MCF 10A (cell line): Measurements from ENCODE around the gene COBL. TPM values are rescaled to one million over a fixed set of nuclear protein-coding genes. Genes with fewer than 3 reads are reported as not detected.

Source experiments
- BruUV-seq: library from RNA; stranded (reverse); fragments of 400-500 nt; replicated peaks from 2 replicates; lab custom pipeline; 2021; lab: Mats Ljungman, UMichigan
- CTCF ChIA-PET: fragments of 300-600 bp; sonication (Branson Sonifier 250); formaldehyde crosslinking; extraction: SDS; loops from one replicate; lab custom pipeline; 2021; ENCODE audit warnings: antibody characterized with exemption, inconsistent platforms; lab: Yijun Ruan, JAX
- POLR2A ChIA-PET: fragments of 300-600, 350-650 bp; sonication (Branson Sonifier 250); formaldehyde crosslinking; extraction: SDS; loops from one replicate; lab custom pipeline; 2020; ENCODE audit warnings: antibody characterized with exemption, inconsistent platforms; lab: Yijun Ruan, JAX
- DNase-seq: peaks from one replicate; pipeline ENCODE4 v3.0.0-alpha.2; 2018; ENCODE audit not compliant: unreplicated experiment
- H3K27ac Mint-ChIP-seq: one replicate; pipeline ENCODE4 v1.8.0; 2022; ENCODE audit warnings: mild to moderate bottlenecking, low read depth, mixed read lengths; ENCODE audit not compliant: unreplicated experiment
- H3K27me3 Mint-ChIP-seq: one replicate; pipeline ENCODE4 v1.8.0; 2022; ENCODE audit warnings: mixed read lengths; ENCODE audit not compliant: insufficient read depth, unreplicated experiment
- H3K36me3 Mint-ChIP-seq: one replicate; pipeline ENCODE4 v1.8.0; 2022; ENCODE audit warnings: mild to moderate bottlenecking, moderate library complexity, mixed read lengths; ENCODE audit not compliant: insufficient read depth, unreplicated experiment
- H3K4me1 Mint-ChIP-seq: one replicate; pipeline ENCODE4 v1.8.0; 2022; ENCODE audit warnings: mixed read lengths; ENCODE audit not compliant: insufficient read depth, unreplicated experiment
- H3K4me3 Mint-ChIP-seq: one replicate; pipeline ENCODE4 v1.8.0; 2022; ENCODE audit warnings: mild to moderate bottlenecking, moderate library complexity, mixed read lengths; ENCODE audit not compliant: unreplicated experiment
- H3K9me3 Mint-ChIP-seq: one replicate; pipeline ENCODE4 v1.8.0; 2022; ENCODE audit warnings: mixed read lengths; ENCODE audit not compliant: unreplicated experiment
- intact Hi-C: fragments of 100-400 bp; cut with micrococcal nuclease; formaldehyde crosslinking; loops from 2 replicates; pipeline ENCODE4 v1.14.1; 2022
- total RNA-seq: library from RNA; stranded (reverse); gene quantifications from 2 replicates; pipeline ENCODE4 v1.2.3, GENCODE V29; 2022
- TF ChIP-seq, protein P1 (sequence below): fragments of 200-600 bp; IDR thresholded peaks from one replicate; pipeline ENCODE4 v1.8.0; 2022; ENCODE audit warnings: antibody characterized with exemption, mild to moderate bottlenecking; ENCODE audit not compliant: unreplicated experiment

The COBL gene
- total RNA-seq, 1 experiment from 2014 or later = 12.3 TPM

DNA sequence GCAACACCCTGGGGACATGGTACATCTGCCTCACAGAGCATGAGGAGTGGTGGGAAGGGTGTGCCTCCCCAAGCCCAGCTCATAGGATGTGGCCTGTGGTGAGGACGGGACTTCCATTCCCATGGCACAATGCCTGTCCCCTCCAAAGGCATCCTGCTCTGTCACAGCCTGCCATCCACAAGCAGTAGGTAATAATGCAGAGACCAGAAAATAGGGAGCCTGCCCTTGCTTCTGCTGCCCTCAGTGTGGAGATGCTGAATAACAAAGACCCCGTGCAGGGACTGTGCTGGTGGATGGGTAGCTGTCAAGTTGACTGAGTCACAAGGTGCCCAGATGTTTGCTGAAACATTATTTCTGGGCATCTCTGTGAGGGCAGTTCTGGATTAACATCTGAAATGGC is 334.0 kb downstream of the COBL start:
- Mint-ChIP-seq H3K4me1 (no peaks in the 10 kb centered on the region), H3K36me3 (no peaks in the 10 kb centered on the region), H3K27ac (no peak overlapping the region), H3K4me3 (no peak overlapping the region), H3K9me3 (no peaks in the 10 kb centered on the region), H3K27me3 (peaks cover 11% of the 10 kb centered on the region)
- CTCF ChIA-PET = no interaction called here
- TF ChIP-seq, protein P1, sequence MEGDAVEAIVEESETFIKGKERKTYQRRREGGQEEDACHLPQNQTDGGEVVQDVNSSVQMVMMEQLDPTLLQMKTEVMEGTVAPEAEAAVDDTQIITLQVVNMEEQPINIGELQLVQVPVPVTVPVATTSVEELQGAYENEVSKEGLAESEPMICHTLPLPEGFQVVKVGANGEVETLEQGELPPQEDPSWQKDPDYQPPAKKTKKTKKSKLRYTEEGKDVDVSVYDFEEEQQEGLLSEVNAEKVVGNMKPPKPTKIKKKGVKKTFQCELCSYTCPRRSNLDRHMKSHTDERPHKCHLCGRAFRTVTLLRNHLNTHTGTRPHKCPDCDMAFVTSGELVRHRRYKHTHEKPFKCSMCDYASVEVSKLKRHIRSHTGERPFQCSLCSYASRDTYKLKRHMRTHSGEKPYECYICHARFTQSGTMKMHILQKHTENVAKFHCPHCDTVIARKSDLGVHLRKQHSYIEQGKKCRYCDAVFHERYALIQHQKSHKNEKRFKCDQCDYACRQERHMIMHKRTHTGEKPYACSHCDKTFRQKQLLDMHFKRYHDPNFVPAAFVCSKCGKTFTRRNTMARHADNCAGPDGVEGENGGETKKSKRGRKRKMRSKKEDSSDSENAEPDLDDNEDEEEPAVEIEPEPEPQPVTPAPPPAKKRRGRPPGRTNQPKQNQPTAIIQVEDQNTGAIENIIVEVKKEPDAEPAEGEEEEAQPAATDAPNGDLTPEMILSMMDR = no peak
- BruUV-seq = no TSS peak
- POLR2A ChIA-PET = no interaction called here
- DNase-seq = no peak
- intact Hi-C loops = no loop called here

DNA sequence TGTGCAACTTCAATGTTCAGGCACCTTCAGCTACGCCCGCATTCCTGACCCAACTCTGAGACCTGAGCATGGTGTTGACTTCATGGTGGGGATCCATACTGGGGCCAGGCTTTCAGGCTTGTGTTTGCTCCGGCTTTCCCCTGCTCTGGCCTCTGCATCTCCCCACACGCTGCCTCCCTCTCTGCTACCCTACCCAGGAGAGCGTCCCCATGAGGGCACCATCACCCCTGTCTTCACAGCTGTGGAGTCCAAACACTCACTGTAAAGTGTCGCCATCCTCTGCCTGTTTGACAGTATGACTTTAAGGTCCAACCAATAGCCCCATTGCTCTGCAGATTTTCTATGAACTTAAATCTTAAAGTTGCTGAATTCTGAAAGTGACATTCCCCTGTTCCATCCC is 334.9 kb downstream of the COBL start:
- CTCF ChIA-PET = interaction anchor here (0.5 to 0.6 kb wide), 2 partner anchors 70 to 349 kb away, joined by 3 to 4 read pairs; no protein-coding TSS in a partner anchor
- H3K36me3 Mint-ChIP-seq = no peaks in the 10 kb centered on the region
- H3K4me3 Mint-ChIP-seq = no peak overlapping the region
- TF ChIP-seq, protein P1 = no peak
- no peaks in the 10 kb centered on the region for H3K4me1 Mint-ChIP-seq
- H3K9me3 Mint-ChIP-seq = no peaks in the 10 kb centered on the region
- no peak for DNase-seq
- BruUV-seq = no TSS peak
- intact Hi-C loops = no loop called here
- H3K27me3 Mint-ChIP-seq = peaks cover 11% of the 10 kb centered on the region
- POLR2A ChIA-PET = no interaction called here
- H3K27ac Mint-ChIP-seq = no peak overlapping the region

DNA sequence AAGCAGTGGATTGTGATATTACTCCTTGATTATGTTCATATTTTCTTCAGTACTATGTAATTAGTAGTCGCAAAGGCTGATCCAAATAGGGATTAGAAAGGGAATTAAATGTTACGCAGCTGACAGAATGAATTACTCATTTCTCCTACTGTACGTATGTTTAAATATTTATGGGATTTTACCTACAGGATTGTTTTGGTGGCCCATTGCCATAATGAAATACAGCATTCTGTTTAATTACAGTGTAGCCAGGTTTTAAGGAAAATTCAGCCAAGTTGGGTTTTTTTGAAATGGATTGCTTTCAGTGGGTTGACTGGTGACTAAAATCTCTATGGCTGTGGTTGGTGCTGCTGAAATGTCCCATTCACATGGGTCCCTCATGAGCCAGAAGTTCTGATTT is 336.2 kb downstream of the COBL start:
- no peak overlapping the region for H3K4me3 Mint-ChIP-seq
- DNase-seq = no peak
- peaks cover 11% of the 10 kb centered on the region for H3K27me3 Mint-ChIP-seq
- no peaks in the 10 kb centered on the region for H3K9me3 Mint-ChIP-seq
- H3K4me1 Mint-ChIP-seq = no peaks in the 10 kb centered on the region
- TF ChIP-seq, protein P1 = no peak
- BruUV-seq = no TSS peak
- intact Hi-C loops = no loop called here
- POLR2A ChIA-PET = interaction anchor here (0.6 kb wide), 1 partner anchor 24 kb away, joined by 3 read pairs; no protein-coding TSS in a partner anchor
- CTCF ChIA-PET = interaction anchor here (1.8 kb wide), 1 partner anchor 206 kb away, joined by 4 read pairs; no protein-coding TSS in a partner anchor
- H3K27ac Mint-ChIP-seq = no peak overlapping the region
- no peaks in the 10 kb centered on the region for H3K36me3 Mint-ChIP-seq

DNA sequence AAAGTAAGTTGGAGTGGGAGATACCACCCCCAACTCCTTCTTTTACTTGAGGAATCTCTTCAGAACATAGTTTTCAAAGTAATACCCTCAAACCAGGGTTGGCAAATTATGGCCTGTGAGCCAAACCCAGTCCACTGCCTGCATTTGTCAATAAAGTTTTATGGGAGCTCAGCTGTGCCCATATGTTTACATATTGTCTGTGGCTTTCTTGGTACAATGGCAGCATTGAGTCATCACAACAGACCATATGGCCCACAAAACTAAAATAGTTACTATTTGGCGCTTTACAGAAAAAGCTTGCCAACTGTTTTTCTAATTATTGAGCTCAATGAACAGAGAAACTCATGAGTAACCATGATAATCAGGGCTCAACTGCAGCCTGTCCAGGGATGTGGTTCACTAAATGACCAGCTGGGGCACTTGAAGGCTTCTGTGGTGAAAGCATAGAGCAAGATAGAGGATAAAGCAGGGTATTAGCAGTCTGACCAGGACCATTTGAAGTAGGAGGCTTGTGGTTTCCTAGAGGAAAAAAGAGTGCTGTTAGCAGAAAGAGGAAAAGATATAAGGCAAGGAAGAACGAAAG is 337.9 kb downstream of the COBL start:
- Mint-ChIP-seq H3K4me1 (no peaks in the 10 kb centered on the region), H3K27me3 (peaks cover 11% of the 10 kb centered on the region), H3K36me3 (no peaks in the 10 kb centered on the region), H3K27ac (no peak overlapping the region), H3K9me3 (no peaks in the 10 kb centered on the region), H3K4me3 (no peak overlapping the region)
- ChIA-PET POLR2A (no interaction called here), CTCF (interaction anchor here (0.6 to 1.0 kb wide), 3 partner anchors 90 to 511 kb away, joined by 3 read pairs; no protein-coding TSS in a partner anchor)
- intact Hi-C loops = no loop called here
- no TSS peak for BruUV-seq
- TF ChIP-seq, protein P1 = no peak
- peak; percentile 40 for DNase-seq
